Gastrocnemius medialis (tissue), 4 donors: ENCODE measurements around the gene SLC18A2.

Experiments used
- POLR2A ChIP-seq, 2 donors: fragments of 450-650 bp; IDR thresholded peaks; one replicate each; pipeline ENCODE4 v1.6.1; 2017; ENCODE audit warnings: antibody characterized with exemption in 2 of 2, mild to moderate bottlenecking in 2 of 2, moderate library complexity in 2 of 2
- TF ChIP-seq, protein P1 (sequence below), 5 experiments: fragments of 450-650 bp in 3 of 5; fragments of 200-600 bp in 2 of 5; sonication (generic) in 2 of 5; IDR thresholded peaks in 4 of 5; conservative IDR thresholded peaks in 1 of 5; 1 replicate in 4 of 5; 2 replicates in 1 of 5; pipeline ENCODE4 v1.5.1; 2016 to 2019; ENCODE audit warnings: antibody characterized with exemption in 5 of 5, mild to moderate bottlenecking in 3 of 5, moderate library complexity in 3 of 5

DNA sequence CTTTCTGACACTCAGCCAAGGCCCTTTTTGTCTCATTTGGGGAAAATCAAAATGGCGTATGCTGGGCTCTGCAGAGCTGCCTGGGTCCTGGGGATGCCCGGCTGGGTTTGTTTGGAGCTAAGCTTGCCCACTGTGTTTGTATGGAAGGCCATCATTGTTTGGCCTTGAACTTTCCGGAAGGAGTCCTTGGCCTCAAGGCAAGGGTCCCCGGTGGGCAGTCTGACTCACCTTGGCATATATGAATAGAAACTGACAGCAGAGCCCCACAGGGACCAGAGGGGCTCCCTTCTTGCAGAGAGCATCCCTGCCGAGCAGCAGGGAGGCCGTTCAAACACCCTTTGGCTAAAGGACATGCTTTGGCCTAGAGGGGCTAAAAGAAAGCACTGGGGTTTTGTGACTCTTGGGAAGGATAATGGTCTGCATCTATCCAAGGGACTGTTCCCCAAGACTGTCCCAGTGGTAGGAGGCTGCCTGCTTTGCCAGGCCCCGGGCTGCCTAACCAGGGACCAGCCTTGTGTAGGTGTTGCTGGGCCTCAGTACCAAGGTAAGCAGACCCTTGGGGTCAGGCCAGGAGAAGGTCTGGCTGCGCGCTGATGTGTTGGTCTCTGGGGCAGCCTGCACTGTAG, 15.0 kb downstream of the SLC18A2 start:
- TF ChIP-seq POLR2A (IDR thresholded peaks at IDR 0.05), result no peak
- TF ChIP-seq, protein P1, sequence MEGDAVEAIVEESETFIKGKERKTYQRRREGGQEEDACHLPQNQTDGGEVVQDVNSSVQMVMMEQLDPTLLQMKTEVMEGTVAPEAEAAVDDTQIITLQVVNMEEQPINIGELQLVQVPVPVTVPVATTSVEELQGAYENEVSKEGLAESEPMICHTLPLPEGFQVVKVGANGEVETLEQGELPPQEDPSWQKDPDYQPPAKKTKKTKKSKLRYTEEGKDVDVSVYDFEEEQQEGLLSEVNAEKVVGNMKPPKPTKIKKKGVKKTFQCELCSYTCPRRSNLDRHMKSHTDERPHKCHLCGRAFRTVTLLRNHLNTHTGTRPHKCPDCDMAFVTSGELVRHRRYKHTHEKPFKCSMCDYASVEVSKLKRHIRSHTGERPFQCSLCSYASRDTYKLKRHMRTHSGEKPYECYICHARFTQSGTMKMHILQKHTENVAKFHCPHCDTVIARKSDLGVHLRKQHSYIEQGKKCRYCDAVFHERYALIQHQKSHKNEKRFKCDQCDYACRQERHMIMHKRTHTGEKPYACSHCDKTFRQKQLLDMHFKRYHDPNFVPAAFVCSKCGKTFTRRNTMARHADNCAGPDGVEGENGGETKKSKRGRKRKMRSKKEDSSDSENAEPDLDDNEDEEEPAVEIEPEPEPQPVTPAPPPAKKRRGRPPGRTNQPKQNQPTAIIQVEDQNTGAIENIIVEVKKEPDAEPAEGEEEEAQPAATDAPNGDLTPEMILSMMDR (IDR thresholded peaks at IDR 0.05 in 4 of 5, conservative IDR thresholded peaks at IDR 0.05 in 1 of 5), result no peak
